Suprapubic skin (tissue), 4 donors: ENCODE results near the gene KNG1. TPM values are rescaled to one million over a fixed set of nuclear protein-coding genes. Genes with fewer than 3 reads are reported as not detected.

Source experiments
- DNase-seq, 2 donors: peaks; one replicate each; pipeline ENCODE4 v3.0.0-alpha.2; 2019; ENCODE audit warnings: low spot score in 2 of 2
- H3K27ac ChIP-seq: fragments of 200-600 bp; sonication (generic); one replicate; pipeline ENCODE4 v1.5.1; 2019
- H3K27me3 ChIP-seq: fragments of 200-600 bp; sonication (generic); one replicate; pipeline ENCODE4 v1.5.1; 2019
- H3K36me3 ChIP-seq: fragments of 200-600 bp; sonication (generic); one replicate; pipeline ENCODE4 v1.5.1; 2019
- H3K4me1 ChIP-seq: fragments of 200-600 bp; sonication (generic); one replicate; pipeline ENCODE4 v1.5.1; 2019
- H3K4me3 ChIP-seq: fragments of 200-600 bp; sonication (generic); one replicate; pipeline ENCODE4 v1.5.1; 2019; ENCODE audit warnings: mild to moderate bottlenecking
- H3K9me3 ChIP-seq: fragments of 200-600 bp; sonication (generic); one replicate; pipeline ENCODE4 v1.5.1; 2019
- EP300 ChIP-seq: sonication (generic); formaldehyde crosslinking; IDR thresholded peaks from one replicate; pipeline ENCODE4 v1.6.1; 2017; ENCODE audit warnings: antibody characterized with exemption
- POLR2A ChIP-seq, 2 donors: fragments of 450-650 bp; IDR thresholded peaks; one replicate each; pipeline ENCODE4 v1.6.1; 2017; ENCODE audit warnings: antibody characterized with exemption in 2 of 2, mild to moderate bottlenecking in 2 of 2, moderate library complexity in 2 of 2
- POLR2AphosphoS5 ChIP-seq, 3 donors: sonication (generic); formaldehyde crosslinking; IDR thresholded peaks; one replicate each; pipeline ENCODE4 v1.6.1; 2017; ENCODE audit warnings: antibody characterized with exemption in 3 of 3
- WGBS: methylation state at CpG from one replicate; pipeline ENCODE4 v1.1.5; 2018; 5-methylcytosine and 5-hydroxymethylcytosine counted together
- total RNA-seq, 4 donors: library from RNA; depleted of rRNA; stranded (reverse); fragments of >200 nt; gene quantifications; one replicate each; pipeline ENCODE4 v1.1.0, GENCODE V29; 2016
- TF ChIP-seq, protein P1 (sequence below), 2 donors: fragments of 200-600 bp in 1 of 2; fragments of 450-650 bp in 1 of 2; sonication (generic) in 1 of 2; IDR thresholded peaks; one replicate each; pipeline ENCODE4 v1.5.1; 2016 to 2019; ENCODE audit warnings: antibody characterized with exemption in 2 of 2, mild to moderate bottlenecking in 1 of 2, moderate library complexity in 1 of 2

The KNG1 gene
- total RNA-seq, 4 donors from 2014 or later = 0.44 to 1.9 TPM; not detected in 2

DNA sequence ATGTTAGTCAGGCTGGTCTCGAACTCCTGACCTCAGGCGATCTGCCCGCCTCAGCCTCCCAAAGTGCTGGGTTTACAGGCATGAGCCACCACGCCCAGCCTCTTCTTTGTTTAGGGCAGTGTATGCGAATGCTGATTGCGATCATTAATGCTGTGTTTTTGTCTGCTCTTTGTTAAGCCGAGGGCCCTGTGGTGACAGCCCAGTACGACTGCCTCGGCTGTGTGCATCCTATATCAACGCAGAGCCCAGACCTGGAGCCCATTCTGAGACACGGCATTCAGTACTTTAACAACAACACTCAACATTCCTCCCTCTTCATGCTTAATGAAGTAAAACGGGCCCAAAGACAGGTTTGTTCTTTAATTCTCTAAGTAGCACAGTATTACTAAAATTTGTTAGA lies 7.8 kb downstream of the KNG1 start:
- 90% methylated on average over 12 of the region's 12 CpGs for WGBS
- Histone ChIP-seq H3K4me3 (no peak overlapping the region), H3K27ac (no peak overlapping the region), H3K9me3 (no peaks in the 10 kb centered on the region), H3K27me3 (peaks cover 3% of the 10 kb centered on the region), H3K4me1 (no peaks in the 10 kb centered on the region), H3K36me3 (no peaks in the 10 kb centered on the region)
- no peak for DNase-seq
- TF ChIP-seq EP300 = no peak
- no peak for TF ChIP-seq POLR2AphosphoS5 (IDR thresholded peaks at IDR 0.05)

GRCh38 chr3:186732169-186732766 lies 15.1 kb downstream of the KNG1 start:
- Histone ChIP-seq H3K9me3 (no peaks in the 10 kb centered on the region), H3K27me3 (peaks cover 3% of the 10 kb centered on the region), H3K27ac (no peak overlapping the region), H3K4me3 (no peak overlapping the region), H3K4me1 (no peaks in the 10 kb centered on the region), H3K36me3 (no peaks in the 10 kb centered on the region)
- WGBS = 93% methylated on average over 4 of the region's 4 CpGs
- TF ChIP-seq EP300 = no peak
- TF ChIP-seq POLR2A (IDR thresholded peaks at IDR 0.05) = no peak
- no peak for TF ChIP-seq POLR2AphosphoS5 (IDR thresholded peaks at IDR 0.05)
- TF ChIP-seq, protein P1, sequence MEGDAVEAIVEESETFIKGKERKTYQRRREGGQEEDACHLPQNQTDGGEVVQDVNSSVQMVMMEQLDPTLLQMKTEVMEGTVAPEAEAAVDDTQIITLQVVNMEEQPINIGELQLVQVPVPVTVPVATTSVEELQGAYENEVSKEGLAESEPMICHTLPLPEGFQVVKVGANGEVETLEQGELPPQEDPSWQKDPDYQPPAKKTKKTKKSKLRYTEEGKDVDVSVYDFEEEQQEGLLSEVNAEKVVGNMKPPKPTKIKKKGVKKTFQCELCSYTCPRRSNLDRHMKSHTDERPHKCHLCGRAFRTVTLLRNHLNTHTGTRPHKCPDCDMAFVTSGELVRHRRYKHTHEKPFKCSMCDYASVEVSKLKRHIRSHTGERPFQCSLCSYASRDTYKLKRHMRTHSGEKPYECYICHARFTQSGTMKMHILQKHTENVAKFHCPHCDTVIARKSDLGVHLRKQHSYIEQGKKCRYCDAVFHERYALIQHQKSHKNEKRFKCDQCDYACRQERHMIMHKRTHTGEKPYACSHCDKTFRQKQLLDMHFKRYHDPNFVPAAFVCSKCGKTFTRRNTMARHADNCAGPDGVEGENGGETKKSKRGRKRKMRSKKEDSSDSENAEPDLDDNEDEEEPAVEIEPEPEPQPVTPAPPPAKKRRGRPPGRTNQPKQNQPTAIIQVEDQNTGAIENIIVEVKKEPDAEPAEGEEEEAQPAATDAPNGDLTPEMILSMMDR (IDR thresholded peaks at IDR 0.05) = no peak
- DNase-seq = no peak

DNA sequence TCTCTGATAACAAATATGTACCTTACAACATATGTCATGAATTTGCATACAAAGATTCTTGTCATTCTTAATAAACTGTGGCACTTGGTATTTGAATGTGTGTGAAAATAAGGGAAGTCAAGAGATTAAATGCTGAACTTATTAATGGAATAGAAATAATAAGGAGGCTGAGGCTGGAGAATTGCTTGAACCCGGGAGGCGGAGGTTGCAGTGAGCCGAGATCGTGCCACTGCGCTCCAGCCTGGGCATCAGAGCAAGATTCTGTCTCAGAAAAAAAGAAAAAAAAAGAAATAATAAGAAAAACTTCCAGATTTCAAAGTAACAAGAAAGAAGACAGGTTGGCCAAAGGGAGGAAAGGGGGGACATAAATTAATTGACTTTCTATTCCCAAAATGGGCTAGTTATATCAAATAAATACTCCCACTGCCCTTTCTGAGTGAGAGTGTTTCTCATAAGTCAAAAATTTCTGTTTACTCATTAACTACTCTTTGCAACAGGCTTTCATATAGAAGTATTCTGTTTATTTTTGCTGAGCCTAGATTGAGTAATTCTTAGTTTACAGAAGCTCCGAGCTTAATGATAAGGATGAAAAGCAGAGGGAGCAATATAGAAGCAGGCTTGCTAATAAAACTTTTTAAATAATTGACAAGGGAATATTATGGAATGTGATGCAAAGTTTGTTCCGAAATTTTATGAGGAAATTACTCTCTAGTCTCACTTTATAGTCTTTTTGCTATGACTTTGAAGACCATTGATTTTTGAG lies 25.6 kb downstream of the KNG1 start:
- WGBS = 92% methylated on average over 7 of the region's 7 CpGs
- no peak for DNase-seq
- H3K4me3 ChIP-seq = no peak overlapping the region
- H3K27ac ChIP-seq = no peak overlapping the region
- H3K36me3 ChIP-seq = no peaks in the 10 kb centered on the region
- no peak for TF ChIP-seq POLR2A (IDR thresholded peaks at IDR 0.05)
- no peak for TF ChIP-seq POLR2AphosphoS5 (IDR thresholded peaks at IDR 0.05)
- H3K4me1 ChIP-seq = peaks cover 3% of the 10 kb centered on the region
- H3K9me3 ChIP-seq = no peaks in the 10 kb centered on the region
- peaks cover 2% of the 10 kb centered on the region for H3K27me3 ChIP-seq

DNA sequence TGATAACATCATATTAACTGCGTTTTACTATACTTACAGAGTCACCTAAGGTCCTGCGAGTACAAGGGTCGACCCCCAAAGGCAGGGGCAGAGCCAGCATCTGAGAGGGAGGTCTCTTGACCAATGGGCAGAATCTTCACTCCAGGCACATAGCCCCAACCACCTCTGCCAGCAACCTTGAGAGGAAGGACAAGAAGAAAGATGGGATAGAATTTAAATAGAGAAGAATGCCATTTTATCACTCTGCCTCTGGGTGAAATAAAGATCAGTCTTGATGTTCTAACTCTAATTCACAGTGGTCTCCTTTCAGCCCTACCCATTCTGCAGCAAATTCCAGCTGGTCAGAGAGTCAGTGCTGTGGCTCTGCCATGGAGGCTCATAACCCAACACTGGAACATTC lies 26.5 kb downstream of the KNG1 start:
- Histone ChIP-seq H3K4me3 (no peak overlapping the region), H3K4me1 (peaks cover 3% of the 10 kb centered on the region), H3K27ac (no peak overlapping the region), H3K9me3 (no peaks in the 10 kb centered on the region), H3K27me3 (peaks cover 2% of the 10 kb centered on the region), H3K36me3 (no peaks in the 10 kb centered on the region)
- no peak for TF ChIP-seq POLR2AphosphoS5 (IDR thresholded peaks at IDR 0.05)
- no peak for TF ChIP-seq EP300
- TF ChIP-seq POLR2A (IDR thresholded peaks at IDR 0.05) = no peak
- TF ChIP-seq, protein P1 (IDR thresholded peaks at IDR 0.05) = no peak
- no peak for DNase-seq
- 52% methylated on average over 3 of the region's 3 CpGs for WGBS

DNA sequence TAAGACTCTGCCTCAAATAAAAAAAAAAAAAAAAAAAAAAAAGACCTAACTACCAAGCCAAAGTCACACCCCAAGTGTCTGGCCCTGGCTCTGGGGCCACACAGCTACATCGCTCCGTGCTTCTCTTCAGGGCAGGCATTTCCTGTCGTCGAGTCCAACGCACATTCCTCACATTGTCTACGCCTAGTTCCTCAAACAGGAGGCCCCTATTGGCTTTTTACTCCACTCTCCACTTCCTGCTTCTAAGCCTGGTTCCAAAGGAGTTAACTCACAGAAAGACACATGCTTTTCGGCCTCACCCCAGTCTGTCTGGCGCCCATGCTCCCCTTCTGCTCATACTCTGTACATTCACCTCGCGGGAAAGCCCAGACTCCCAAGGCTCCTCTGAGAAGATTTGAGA lies 28.8 kb downstream of the KNG1 start:
- Histone ChIP-seq H3K4me3 (no peak overlapping the region), H3K9me3 (no peaks in the 10 kb centered on the region), H3K27me3 (no peaks in the 10 kb centered on the region), H3K36me3 (no peaks in the 10 kb centered on the region), H3K27ac (no peak overlapping the region), H3K4me1 (peaks cover 3% of the 10 kb centered on the region)
- DNase-seq = no peak
- TF ChIP-seq EP300 (no peak), POLR2A (IDR thresholded peaks at IDR 0.05) (no peak)
- 18% methylated on average over 10 of the region's 10 CpGs for WGBS

- H3K36me3 ChIP-seq = no peaks in the 10 kb centered on the region
- 95% methylated on average over 2 of the region's 2 CpGs for WGBS
- no peaks in the 10 kb centered on the region for H3K27me3 ChIP-seq
- no peak overlapping the region for H3K4me3 ChIP-seq
- H3K9me3 ChIP-seq = no peaks in the 10 kb centered on the region
- peaks cover 10% of the 10 kb centered on the region for H3K4me1 ChIP-seq
- H3K27ac ChIP-seq = no peak overlapping the region
- TF ChIP-seq, protein P1 (IDR thresholded peaks at IDR 0.05) = no peak
- TF ChIP-seq POLR2A (IDR thresholded peaks at IDR 0.05) (no peak), EP300 (no peak), POLR2AphosphoS5 (IDR thresholded peaks at IDR 0.05) (no peak)
- DNase-seq = no peak
Measured at GRCh38 chr3:186750316-186750715, 33.2 kb downstream of the KNG1 start.
